ENCODE measurements around the gene PRR23B. TPM values are rescaled to one million over a fixed set of nuclear protein-coding genes. Genes with fewer than 3 reads are reported as not detected.

Gene PRR23B
- polyA plus RNA-seq, 1 donor (not counting 4 experiments of a cell fraction or from before 2014, with no cell fraction given), result not detected

- H3K27me3 ChIP-seq (ENCODE audit: control insufficient read depth, extremely low read depth, insufficient read depth, low read length), result no peaks in the 10 kb centered on the region
- no peaks in the 10 kb centered on the region for H3K9me1 ChIP-seq (ENCODE audit: control insufficient read depth, extremely low read depth, insufficient read depth, low read length)
- H4K20me1 ChIP-seq (ENCODE audit: control insufficient read depth, extremely low read depth, insufficient read depth, low read length), result no peaks in the 10 kb centered on the region
- H3K4me3 ChIP-seq (ENCODE audit: control insufficient read depth in 2 of 3, extremely low read depth in 1 of 3, insufficient read depth in 2 of 3, low read depth in 1 of 3, low read length in 3 of 3), result no peak overlapping the region
- no peak overlapping the region for H3K9ac ChIP-seq (ENCODE audit: control insufficient read depth, extremely low read depth, insufficient read depth, low read length)
- H3K4me2 ChIP-seq (ENCODE audit: control insufficient read depth, extremely low read depth, insufficient read depth, low read depth, low read length), result no peak overlapping the region
- H2AFZ ChIP-seq (ENCODE audit: control insufficient read depth, low read length), result no peak overlapping the region
- H3K36me3 ChIP-seq (ENCODE audit: control insufficient read depth in 2 of 2, extremely low read depth in 1 of 2, insufficient read depth in 2 of 2, low read length in 2 of 2), result no peaks in the 10 kb centered on the region
- no peaks in the 10 kb centered on the region for H3K9me3 ChIP-seq (ENCODE audit: control insufficient read depth, low read depth, low read length)
- DNase-seq (ENCODE audit: low read depth, low spot score), result no peak
- TF ChIP-seq CTCF (optimal IDR thresholded peaks at IDR 0.05 in 1 of 3, IDR thresholded peaks at IDR 0.05 in 1 of 3, conservative IDR thresholded peaks at IDR 0.05 in 1 of 3; ENCODE audit: extremely low read depth in 1 of 3, insufficient read depth in 2 of 3, low read length in 3 of 3) (no peak), EZH2 (IDR thresholded peaks at IDR 0.05; ENCODE audit: low read length) (no peak)
- H3K79me2 ChIP-seq (ENCODE audit: control insufficient read depth, insufficient read depth, low read length), result no peaks in the 10 kb centered on the region
- no peaks in the 10 kb centered on the region for H3K4me1 ChIP-seq (ENCODE audit: control insufficient read depth, extremely low read depth, insufficient read depth, low read length)
- dilution Hi-C loops (cut with MboI; ENCODE audit: extremely low pct_ligation_motif_present, low sequenced_read_pairs), result no loop called here
- no peak overlapping the region for H3K27ac ChIP-seq (ENCODE audit: control insufficient read depth, insufficient read depth, low read length)
- FAIRE-seq, result no peak
Measured at GRCh38 chr3:138971766-138972320, 48.9 kb downstream of the PRR23B start.

Other genes with a start within 250 kb of the PRR23B start
- 11.5 to 19.9 TPM (median 18.5 TPM) in 3 replicates for gene PIK3CB, start 186.0 kb downstream of the PRR23B start, polyA plus RNA-seq
- gene FOXL2, start 73.8 kb downstream of the PRR23B start, polyA plus RNA-seq, result 0.25 to 0.57 TPM (median 0.26 TPM) in 3 replicates
- gene FOXL2NB, start 73.7 kb downstream of the PRR23B start, polyA plus RNA-seq, result 0.38 to 0.95 TPM (median 0.43 TPM) in 3 replicates
- not detected in 3 replicates for gene PRR23A, start 14.7 kb downstream of the PRR23B start, polyA plus RNA-seq
- gene PRR23C, start 24.0 kb upstream of the PRR23B start, polyA plus RNA-seq, result not detected in 3 replicates